ENCODE measurements around the gene VSIG4.
"Not testable (repeated sequence)": the region's sequence is repeated elsewhere in the genome, so short reads cannot be mapped to it uniquely, and the experiment has no call there.

Gene VSIG4

DNA sequence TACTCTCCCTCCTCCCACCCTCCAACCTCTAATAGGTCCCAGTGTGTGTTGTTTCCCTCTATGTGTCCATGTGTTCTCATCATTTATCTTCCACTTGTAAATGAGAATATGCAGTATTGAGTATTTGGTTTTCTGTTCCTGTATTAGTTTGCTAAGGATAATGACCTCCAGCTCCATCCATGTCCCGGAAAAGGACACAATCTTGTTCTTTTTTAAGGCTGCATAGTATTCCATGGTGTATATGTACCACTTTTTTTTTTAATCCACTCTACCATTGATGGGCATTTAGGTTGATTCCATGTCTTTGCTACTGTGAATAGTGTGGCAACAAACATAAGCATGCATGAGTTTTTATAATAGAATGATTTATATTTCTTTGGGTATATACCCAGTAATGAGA is 62.7 kb downstream of the VSIG4 start:
- DNase-seq (ENCODE audit: low spot score), result not testable (repeated sequence)

GRCh38 chrX:65976161-65976560 is 63.7 kb downstream of the VSIG4 start:
- no peak for DNase-seq (ENCODE audit: low spot score)

GRCh38 chrX:65975161-65975751 is 64.6 kb downstream of the VSIG4 start:
- not testable (repeated sequence) for DNase-seq (ENCODE audit: low spot score)
